ENCODE results near the gene ZNF850.
"Not testable (repeated sequence)": the region's sequence is repeated elsewhere in the genome, so short reads cannot be mapped to it uniquely, and the experiment has no call there.

ZNF850 gene

GRCh38 chr19:36748431-36749275 is 24.0 kb downstream of the ZNF850 start:
- in situ Hi-C loops (cut with HindIII; ENCODE audit: low sequenced_read_pairs): no loop called here
- no peak for TF ChIP-seq CTCF (IDR thresholded peaks at IDR 0.05; ENCODE audit: low read depth, low read length, missing control alignments)
- no peak for DNase-seq (ENCODE audit: low read depth)
- H3K4me3 ChIP-seq (ENCODE audit: low read depth, low read length): no peak overlapping the region

- no peak for TF ChIP-seq CTCF (IDR thresholded peaks at IDR 0.05; ENCODE audit: low read depth, low read length, missing control alignments)
- in situ Hi-C loops (cut with HindIII; ENCODE audit: low sequenced_read_pairs): no loop called here
- no peak overlapping the region for H3K4me3 ChIP-seq (ENCODE audit: low read depth, low read length)
- no peak for DNase-seq (ENCODE audit: low read depth)
Measured at GRCh38 chr19:36747750-36748149, 24.9 kb downstream of the ZNF850 start.

DNA sequence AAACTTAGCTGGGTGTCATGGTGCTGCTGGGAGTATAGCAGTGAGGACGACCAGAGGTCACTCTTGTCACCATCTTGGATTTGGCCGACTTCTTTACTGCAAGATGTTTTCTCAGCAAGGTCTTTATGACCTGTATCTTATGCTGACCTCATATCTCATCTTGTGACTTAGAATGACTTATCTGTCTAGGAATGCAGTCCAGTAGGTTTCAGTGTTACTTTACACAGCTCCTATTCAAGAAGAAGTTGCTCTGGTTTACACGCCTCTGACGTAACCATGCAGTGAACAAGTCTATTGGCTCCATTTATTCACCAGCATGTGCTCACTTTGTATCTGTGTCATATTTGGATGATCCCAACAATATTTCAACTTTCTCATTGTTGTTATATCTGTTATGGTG is 26.7 kb downstream of the ZNF850 start:
- TF ChIP-seq CTCF (IDR thresholded peaks at IDR 0.05; ENCODE audit: low read depth, low read length, missing control alignments): no peak
- no peak for DNase-seq (ENCODE audit: low read depth)
- in situ Hi-C loops (cut with HindIII; ENCODE audit: low sequenced_read_pairs): no loop called here
- no peak overlapping the region for H3K4me3 ChIP-seq (ENCODE audit: low read depth, low read length)

DNA sequence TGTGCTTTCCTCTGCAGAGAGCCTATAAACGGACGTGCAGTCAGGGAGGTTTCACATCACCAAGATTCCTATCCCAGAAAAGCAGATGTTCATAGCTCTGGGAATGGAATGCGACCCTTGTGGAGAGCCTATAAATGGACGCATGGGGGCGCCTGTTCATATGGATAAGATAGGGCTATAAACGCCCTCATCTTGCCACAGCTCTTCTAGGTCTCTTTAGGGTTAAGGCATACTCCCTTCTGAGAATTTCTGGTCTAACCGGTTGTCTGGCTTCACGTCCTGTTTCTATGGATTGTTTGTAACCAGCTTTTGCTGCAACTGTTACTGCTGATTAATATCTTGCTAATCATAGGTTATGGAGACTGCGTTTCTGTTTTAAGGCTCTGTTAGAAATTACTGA is 36.4 kb downstream of the ZNF850 start:
- in situ Hi-C loops (cut with HindIII; ENCODE audit: low sequenced_read_pairs); DNase-seq (ENCODE audit: low read depth); H3K4me3 ChIP-seq (ENCODE audit: low read depth, low read length): not testable (repeated sequence)

- DNase-seq (ENCODE audit: low read depth): no peak
- H3K4me3 ChIP-seq (ENCODE audit: low read depth, low read length): no peak overlapping the region
- in situ Hi-C loops (cut with HindIII; ENCODE audit: low sequenced_read_pairs): no loop called here
- no peak for TF ChIP-seq CTCF (IDR thresholded peaks at IDR 0.05; ENCODE audit: low read depth, low read length, missing control alignments)
Measured at GRCh38 chr19:36719687-36720556, 52.7 kb downstream of the ZNF850 start.

DNA sequence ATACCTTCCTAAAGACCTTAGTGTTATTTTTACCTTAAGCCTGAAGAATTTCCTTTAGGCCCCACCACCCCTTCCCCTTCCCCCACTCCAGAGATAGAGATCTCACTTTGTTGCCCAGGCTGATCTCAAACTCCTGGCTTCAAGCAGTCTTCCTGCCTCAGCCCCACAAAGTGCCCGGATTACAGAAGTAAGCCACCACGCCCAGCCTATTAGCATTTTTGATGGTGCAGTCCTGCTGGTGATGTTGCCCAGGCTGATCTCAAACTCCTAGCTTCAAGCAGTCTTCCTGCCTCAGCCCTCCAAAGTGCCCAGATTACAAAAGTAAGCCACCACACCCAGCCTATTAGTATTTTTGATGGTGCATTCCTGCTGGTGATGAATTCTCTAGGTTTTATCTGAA is 63.2 kb downstream of the ZNF850 start:
- DNase-seq (ENCODE audit: low read depth): no peak
- in situ Hi-C loops (cut with HindIII; ENCODE audit: low sequenced_read_pairs): no loop called here
- no peak overlapping the region for H3K4me3 ChIP-seq (ENCODE audit: low read depth, low read length)
- no peak for TF ChIP-seq CTCF (IDR thresholded peaks at IDR 0.05; ENCODE audit: low read depth, low read length, missing control alignments)

GRCh38 chr19:36707134-36707533 is 65.5 kb downstream of the ZNF850 start:
- in situ Hi-C loops (cut with HindIII; ENCODE audit: low sequenced_read_pairs): no loop called here
- no peak for TF ChIP-seq CTCF (IDR thresholded peaks at IDR 0.05; ENCODE audit: low read depth, low read length, missing control alignments)
- H3K4me3 ChIP-seq (ENCODE audit: low read depth, low read length): no peak overlapping the region
- no peak for DNase-seq (ENCODE audit: low read depth)
